Spinal cord (tissue), 10 donors: ENCODE data around the gene VPS37B. TPM values are rescaled to one million over a fixed set of nuclear protein-coding genes. Genes with fewer than 3 reads are reported as not detected.

Source experiments
- DNase-seq, 6 donors: peaks; one replicate each; pipeline versions ENCODE4 v3.0.0 to v3.0.0-alpha.2; 2013 to 2015; ENCODE audit warnings: low spot score in 6 of 6, low read depth in 4 of 6
- H3K27ac ChIP-seq: one replicate; pipeline ENCODE4 v1.5.1; 2013; ENCODE audit warnings: low read depth, low read length, control low read depth
- H3K27me3 ChIP-seq: one replicate; pipeline ENCODE4 v1.6.1; 2013; ENCODE audit warnings: low read length; ENCODE audit not compliant: control insufficient read depth, insufficient read depth
- H3K36me3 ChIP-seq: one replicate; pipeline ENCODE4 v1.6.1; 2013; ENCODE audit warnings: low read length; ENCODE audit not compliant: control insufficient read depth, insufficient read depth
- H3K4me1 ChIP-seq: one replicate; pipeline ENCODE4 v1.6.1; 2013; ENCODE audit warnings: low read length; ENCODE audit not compliant: control insufficient read depth, insufficient read depth
- H3K4me3 ChIP-seq: one replicate; pipeline ENCODE4 v1.5.1; 2013; ENCODE audit warnings: low read depth, low read length, control low read depth
- H3K9me3 ChIP-seq: one replicate; pipeline ENCODE4 v1.6.1; 2013; ENCODE audit warnings: low read length; ENCODE audit not compliant: control insufficient read depth, insufficient read depth
- WGBS: methylation state at CpG from one replicate; pipeline ENCODE4 v1.1.5; 2013; ENCODE audit warnings: missing lambda C conversion rate; ENCODE audit not compliant: insufficient coverage; 5-methylcytosine and 5-hydroxymethylcytosine counted together
- polyA plus RNA-seq, 2 donors: library from polyadenylated mRNA; unstranded; fragments of 120-200 nt; gene quantifications; one replicate each; pipeline ENCODE4 v1.2.1, GENCODE V29; 2013; ENCODE audit not compliant: insufficient read length in 2 of 2
- total RNA-seq, 2 donors: library from RNA; depleted of rRNA in 1 of 2; stranded (reverse); fragments of 120-200 nt in 1 of 2; fragments of >200 nt in 1 of 2; gene quantifications; one replicate each; pipeline versions ENCODE4 v1.2.3 to v1.2.4, GENCODE V29; 2013 to 2014
- donor health status: healthy.

The VPS37B gene
- total and polyA plus RNA-seq, 4 donors: 13.7 to 43.2 (median 32.0) TPM

DNA sequence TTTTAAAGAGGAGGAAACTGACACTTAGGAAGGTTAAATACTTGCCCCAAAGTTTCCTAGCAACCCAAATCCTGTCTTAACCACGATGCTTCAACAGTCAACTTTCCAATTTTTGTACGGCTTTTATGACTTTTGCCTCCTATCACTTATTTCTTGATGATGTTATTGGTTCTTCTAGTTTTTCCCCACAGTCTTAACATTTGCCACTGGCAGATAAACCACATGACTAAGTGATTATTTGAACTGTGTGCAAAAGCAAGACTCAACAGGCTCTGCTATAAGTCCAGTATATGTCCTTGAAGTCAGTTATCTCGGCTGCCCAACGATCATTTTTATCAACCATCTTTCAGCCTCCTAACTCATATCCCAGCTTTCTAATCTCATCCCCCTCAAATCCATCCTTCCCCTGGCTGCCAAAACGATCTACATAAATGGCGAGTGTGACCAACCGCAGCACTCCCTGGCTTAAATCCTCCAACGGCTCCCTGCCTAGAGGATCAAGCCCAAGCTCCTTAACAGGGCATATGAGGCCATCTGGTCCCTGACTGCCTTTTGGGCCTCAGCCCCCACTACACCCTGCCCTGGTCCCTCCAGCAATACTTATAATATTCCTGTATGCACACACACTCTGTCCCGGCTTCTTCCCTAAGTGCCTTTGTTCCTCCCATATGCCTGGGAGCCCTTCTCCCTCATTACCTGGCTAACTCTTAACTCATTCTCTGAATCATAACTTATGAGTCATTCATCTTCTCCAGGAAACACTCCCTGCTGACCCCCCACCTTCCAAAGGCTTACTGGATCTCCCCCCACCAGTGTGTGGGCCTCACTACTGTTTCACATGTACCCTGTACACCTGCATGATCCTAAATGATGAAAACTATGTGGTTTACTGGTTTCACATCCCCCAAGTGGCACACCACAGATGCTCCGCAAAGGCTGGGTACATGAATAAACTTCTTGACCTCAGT, 8.8 kb downstream of the VPS37B start:
- H3K4me1 ChIP-seq: peaks cover 29% of the 10 kb centered on the region
- no peaks in the 10 kb centered on the region for H3K9me3 ChIP-seq
- no peaks in the 10 kb centered on the region for H3K36me3 ChIP-seq
- 79% methylated on average over 8 of the region's 10 CpGs for WGBS
- no peak overlapping the region for H3K4me3 ChIP-seq
- no peak for DNase-seq
- H3K27me3 ChIP-seq: no peaks in the 10 kb centered on the region
- H3K27ac ChIP-seq: no peak overlapping the region

DNA sequence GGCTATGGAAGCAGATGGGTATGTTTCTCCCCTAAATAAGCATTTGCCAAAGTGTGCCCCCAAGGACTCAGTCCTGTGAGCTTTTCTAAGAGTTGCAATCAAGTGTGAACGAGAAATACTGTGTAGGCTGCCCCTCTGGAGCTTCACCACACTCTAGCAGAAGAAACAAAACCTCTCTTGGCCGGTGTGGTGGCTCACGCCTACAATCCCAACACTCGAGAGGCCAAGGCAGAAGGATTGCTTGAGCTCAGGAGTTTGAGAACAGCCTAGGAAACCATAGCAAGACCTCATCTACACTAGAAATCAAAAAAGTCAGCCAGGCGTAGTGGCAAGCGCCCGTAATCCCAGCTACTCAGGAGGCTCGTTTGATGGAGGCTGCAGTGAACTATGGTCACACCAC, 9.8 kb downstream of the VPS37B start:
- H3K27me3 ChIP-seq: no peaks in the 10 kb centered on the region
- H3K4me3 ChIP-seq: no peak overlapping the region
- no peak overlapping the region for H3K27ac ChIP-seq
- no peak for DNase-seq
- H3K9me3 ChIP-seq: no peaks in the 10 kb centered on the region
- 94% methylated on average over 7 of the region's 8 CpGs for WGBS
- no peaks in the 10 kb centered on the region for H3K36me3 ChIP-seq
- H3K4me1 ChIP-seq: peaks cover 33% of the 10 kb centered on the region

DNA sequence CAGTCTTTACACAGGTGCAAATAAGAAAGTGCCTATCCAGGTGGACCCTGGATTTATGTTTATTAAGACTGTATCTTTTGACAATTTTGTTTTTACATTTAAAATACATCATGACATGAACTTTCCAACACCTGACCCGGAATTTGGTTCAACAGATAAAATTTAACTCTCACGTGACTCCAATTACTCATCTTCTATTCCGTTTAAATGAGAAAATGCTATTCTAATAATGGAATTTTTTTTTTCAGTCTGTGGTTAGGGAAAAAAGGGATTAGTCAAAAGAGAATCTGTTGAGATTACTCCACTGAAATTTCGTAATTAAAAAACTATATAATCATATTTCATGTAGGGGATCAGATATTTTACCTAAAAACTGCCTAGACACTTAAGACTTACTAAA, 11.1 kb downstream of the VPS37B start:
- no peak for DNase-seq
- Histone ChIP-seq H3K4me3 (no peak overlapping the region), H3K27ac (no peak overlapping the region), H3K36me3 (no peaks in the 10 kb centered on the region), H3K4me1 (peaks cover 35% of the 10 kb centered on the region), H3K27me3 (no peaks in the 10 kb centered on the region), H3K9me3 (no peaks in the 10 kb centered on the region)
- no CpG with 5 or more reads among the region's 4 CpGs for WGBS

DNA sequence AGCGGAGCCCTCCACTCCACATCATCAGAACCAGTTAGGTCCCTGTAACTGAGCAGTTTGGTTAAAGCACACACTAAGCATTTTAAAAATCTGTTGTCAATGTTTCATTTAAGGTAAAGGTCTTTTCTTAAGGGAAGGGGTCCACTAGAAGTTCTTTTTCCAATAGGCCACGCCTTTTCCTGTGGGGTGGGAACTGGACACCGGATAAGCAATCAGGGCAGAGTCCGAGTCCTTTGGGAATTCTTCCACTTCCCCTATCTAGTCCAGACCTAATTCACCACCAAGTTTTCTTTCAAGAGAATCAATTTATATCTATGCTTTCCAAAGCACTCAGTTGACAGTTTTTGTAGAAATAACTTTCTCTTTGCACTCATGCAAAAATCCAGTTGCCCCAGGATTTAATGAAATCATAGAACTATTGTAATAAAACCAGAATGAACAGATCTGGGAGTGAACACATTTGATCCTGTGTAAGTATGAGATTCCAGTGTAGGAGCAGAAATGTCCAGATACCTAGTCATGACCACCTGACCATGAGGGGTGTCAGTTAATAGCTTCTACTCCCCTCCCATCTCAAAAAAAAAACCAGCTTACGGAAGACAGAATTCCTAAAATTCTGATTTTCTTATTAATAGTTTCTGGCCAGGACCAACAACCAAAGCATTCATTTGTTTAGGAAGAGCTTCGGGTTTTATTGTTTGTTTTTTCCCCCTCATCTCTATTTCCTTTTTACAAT, 11.7 kb downstream of the VPS37B start:
- no peak overlapping the region for H3K27ac ChIP-seq

DNA sequence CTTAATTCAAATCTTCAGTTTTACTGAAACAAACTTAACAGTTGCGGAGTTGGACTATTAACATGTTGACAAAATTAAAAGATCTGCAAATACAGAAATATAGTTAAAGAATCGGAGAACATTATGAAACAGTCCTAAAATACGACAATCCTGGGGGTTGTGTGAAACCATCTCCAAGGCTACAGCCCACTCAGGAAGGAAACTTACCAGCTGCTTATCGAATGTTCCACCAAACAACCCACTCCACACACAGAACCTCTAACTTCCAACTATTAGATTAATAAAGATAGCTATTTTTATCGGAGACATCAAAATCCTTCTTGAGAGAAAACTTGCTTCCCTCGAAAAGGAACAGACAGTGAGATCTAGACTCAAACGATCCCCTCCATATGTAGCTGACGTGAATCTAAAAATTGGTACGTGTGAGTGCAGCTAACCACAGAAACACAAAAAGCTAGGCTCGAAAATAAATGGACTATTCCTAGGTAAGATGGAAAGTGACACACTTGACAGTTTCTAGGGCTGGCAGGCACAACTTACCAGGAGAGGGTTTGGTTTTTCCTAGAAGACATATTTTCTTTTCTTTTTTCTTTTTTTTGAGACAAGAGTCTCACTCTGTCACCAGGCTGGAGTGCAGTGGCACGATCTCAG, 12.9 kb downstream of the VPS37B start:
- peaks cover 7% of the 10 kb centered on the region for H3K36me3 ChIP-seq
- no CpG with 5 or more reads among the region's 11 CpGs for WGBS
- H3K4me3 ChIP-seq: no peak overlapping the region
- H3K27ac ChIP-seq: no peak overlapping the region
- H3K9me3 ChIP-seq: no peaks in the 10 kb centered on the region
- no peaks in the 10 kb centered on the region for H3K27me3 ChIP-seq
- no peak for DNase-seq
- H3K4me1 ChIP-seq: peaks cover 27% of the 10 kb centered on the region

More for the DNA sequence above, 11.7 kb downstream of the VPS37B start:
- no peaks in the 10 kb centered on the region for H3K27me3 ChIP-seq
- WGBS: 61% methylated on average over 2 of the region's 6 CpGs
- peaks cover 1% of the 10 kb centered on the region for H3K36me3 ChIP-seq
- no peak for DNase-seq
- no peak overlapping the region for H3K4me3 ChIP-seq
- no peaks in the 10 kb centered on the region for H3K9me3 ChIP-seq
- H3K4me1 ChIP-seq: peaks cover 35% of the 10 kb centered on the region

DNA sequence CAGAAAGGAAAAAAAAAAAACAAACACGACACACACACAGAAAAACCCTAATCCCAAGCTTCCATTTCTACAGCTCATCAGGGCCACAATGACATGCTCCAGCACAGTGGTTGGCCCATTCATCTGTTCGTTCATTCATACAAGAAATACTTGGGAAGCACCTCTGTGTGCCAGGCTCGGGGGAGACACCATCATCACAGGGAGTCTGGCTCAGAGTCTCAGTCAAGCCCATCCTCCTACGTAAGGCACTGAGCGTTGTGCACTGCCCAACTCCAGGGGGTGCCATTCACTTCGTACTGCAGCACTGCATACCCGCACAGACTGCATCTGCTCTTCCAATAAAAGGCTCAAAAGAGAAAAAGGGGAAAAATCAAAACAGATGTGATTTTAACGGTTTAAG, 15.3 kb downstream of the VPS37B start:
- peak overlapping the region; percentile 72 for H3K27ac ChIP-seq
- peaks cover 28% of the 10 kb centered on the region for H3K4me1 ChIP-seq
- no peak overlapping the region for H3K4me3 ChIP-seq

DNA sequence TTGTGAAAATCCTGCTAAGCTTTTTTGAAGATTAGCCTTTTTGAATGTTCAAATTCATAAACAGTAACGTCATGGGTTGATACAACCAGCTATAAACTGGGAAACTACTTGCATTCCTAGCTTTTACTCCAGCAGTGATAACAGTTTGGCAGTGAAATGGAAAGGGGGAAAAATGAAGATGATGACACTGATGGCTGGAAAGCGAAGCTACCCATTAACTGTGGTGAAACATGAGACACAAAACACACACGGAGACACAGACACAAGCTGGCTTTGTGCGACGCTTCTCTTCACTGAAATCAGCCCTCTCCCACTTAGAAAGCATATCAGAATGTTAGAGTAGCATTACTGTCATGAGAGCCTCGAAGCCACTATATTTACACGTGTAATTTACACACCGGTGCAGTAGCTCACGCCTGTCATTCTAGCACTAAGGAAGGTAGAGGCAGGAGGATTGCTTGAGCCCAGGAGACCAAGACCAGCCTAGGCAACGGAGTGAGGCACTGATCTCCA, 15.7 kb downstream of the VPS37B start:
- no peak overlapping the region for H3K4me3 ChIP-seq
- WGBS: 25% methylated on average over 4 of the region's 10 CpGs
- H3K4me1 ChIP-seq: peaks cover 31% of the 10 kb centered on the region
- H3K9me3 ChIP-seq: no peaks in the 10 kb centered on the region
- H3K27me3 ChIP-seq: no peaks in the 10 kb centered on the region
- DNase-seq: no peak
- peak overlapping the region; percentile 72 for H3K27ac ChIP-seq
- peaks cover 7% of the 10 kb centered on the region for H3K36me3 ChIP-seq

More for the DNA sequence above, 15.3 kb downstream of the VPS37B start:
- peaks cover 7% of the 10 kb centered on the region for H3K36me3 ChIP-seq
- H3K27me3 ChIP-seq: no peaks in the 10 kb centered on the region
- no peaks in the 10 kb centered on the region for H3K9me3 ChIP-seq
- whole genome bisulfite sequencing: 17% methylated on average over 5 of the region's 8 CpGs
- DNase-seq: peak in 3 of 6 donors; percentile 67 to 93 (median 83)

DNA sequence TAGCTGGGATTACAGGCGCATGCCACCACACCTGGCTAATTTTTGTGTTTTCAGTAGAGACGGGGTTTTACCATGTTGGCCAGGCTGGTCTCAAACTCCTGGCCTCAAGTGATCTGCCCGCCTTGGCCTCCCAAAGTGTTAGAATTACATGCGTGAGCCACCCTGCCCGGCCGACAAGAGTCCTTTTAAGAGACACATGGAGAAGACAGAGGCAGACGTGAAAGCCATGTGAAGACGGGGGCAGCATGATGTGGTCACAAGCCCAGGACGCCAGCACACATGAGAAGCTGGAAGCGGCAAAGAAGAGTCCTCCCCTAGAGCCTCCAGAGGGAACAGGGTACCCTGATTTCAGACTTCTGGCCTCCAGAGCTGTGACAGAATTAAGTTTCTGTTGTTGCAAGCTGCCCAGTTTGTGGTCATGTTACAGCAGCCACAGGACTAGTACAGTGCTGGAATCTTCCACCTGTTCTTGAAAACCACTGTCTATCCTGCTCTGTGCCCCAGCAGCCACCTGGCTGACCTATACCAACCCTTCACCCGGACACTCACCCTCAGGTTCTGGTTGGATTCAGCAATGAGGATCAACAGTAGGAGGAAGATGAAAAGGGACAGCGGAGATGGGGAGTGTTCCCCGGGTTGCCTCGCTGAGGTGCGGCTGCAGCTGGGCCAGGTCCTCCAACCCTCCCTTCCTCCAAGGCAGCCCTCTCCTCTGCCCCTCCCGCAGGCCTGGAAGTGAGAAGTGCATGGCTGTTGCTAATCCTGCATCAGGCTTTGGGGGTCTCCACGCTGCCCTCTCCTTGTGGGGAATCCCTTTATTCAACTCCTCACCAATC, 16.9 kb downstream of the VPS37B start:
- Histone ChIP-seq H3K4me3 (no peak overlapping the region), H3K36me3 (peaks cover 7% of the 10 kb centered on the region), H3K27me3 (no peaks in the 10 kb centered on the region), H3K9me3 (no peaks in the 10 kb centered on the region), H3K4me1 (peaks cover 37% of the 10 kb centered on the region), H3K27ac (no peak overlapping the region)
- no peak for DNase-seq
- WGBS: 80% methylated on average over 12 of the region's 17 CpGs

DNA sequence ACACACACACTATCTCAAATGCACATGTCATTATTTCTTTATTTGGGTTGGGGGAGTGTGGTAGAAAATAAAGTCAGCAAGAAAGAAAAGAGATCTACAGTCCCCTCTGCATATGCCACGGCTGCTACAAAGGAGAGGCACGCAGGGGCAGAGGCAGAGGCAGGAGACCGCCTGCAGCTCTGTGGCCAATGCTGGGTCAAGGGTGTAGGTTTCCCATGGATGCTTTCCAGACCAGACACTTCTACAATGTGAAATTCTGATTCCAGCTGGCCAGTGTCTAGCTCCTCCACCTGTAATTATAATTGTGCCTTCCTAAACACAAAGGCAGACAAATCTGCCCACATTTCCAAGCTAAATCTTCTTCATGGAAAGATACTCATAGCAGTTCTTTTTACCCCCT, 19.2 kb downstream of the VPS37B start:
- DNase-seq: no peak
- no peaks in the 10 kb centered on the region for H3K9me3 ChIP-seq
- no peaks in the 10 kb centered on the region for H3K27me3 ChIP-seq
- H3K4me3 ChIP-seq: no peak overlapping the region
- H3K27ac ChIP-seq: no peak overlapping the region
- peaks cover 60% of the 10 kb centered on the region for H3K4me1 ChIP-seq
- WGBS: 59% methylated on average over 3 of the region's 3 CpGs
- peaks cover 7% of the 10 kb centered on the region for H3K36me3 ChIP-seq
